Measurements from ENCODE around the gene STARD3.

DNA sequence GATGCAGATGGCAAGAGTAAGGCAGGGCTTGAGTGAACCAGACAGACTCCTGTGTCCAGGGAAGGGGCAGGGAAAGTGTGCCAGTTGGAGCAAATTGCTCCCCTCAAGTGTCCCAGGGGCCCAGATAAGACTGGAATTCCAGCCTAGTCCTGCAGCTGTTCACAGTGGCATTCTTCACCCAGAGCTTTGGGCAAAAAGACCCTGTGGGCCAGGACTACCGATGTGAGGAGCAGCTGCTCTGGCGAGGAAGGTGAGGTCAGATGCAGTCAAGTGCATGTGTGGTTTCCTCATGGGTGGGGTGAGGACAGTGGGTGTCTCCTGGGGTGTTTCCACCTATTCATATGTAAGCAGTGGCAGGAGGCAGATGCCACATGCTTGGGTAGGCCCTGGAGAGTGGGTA, 43.6 kb upstream of the STARD3 start:
- TF ChIP-seq, protein P1, sequence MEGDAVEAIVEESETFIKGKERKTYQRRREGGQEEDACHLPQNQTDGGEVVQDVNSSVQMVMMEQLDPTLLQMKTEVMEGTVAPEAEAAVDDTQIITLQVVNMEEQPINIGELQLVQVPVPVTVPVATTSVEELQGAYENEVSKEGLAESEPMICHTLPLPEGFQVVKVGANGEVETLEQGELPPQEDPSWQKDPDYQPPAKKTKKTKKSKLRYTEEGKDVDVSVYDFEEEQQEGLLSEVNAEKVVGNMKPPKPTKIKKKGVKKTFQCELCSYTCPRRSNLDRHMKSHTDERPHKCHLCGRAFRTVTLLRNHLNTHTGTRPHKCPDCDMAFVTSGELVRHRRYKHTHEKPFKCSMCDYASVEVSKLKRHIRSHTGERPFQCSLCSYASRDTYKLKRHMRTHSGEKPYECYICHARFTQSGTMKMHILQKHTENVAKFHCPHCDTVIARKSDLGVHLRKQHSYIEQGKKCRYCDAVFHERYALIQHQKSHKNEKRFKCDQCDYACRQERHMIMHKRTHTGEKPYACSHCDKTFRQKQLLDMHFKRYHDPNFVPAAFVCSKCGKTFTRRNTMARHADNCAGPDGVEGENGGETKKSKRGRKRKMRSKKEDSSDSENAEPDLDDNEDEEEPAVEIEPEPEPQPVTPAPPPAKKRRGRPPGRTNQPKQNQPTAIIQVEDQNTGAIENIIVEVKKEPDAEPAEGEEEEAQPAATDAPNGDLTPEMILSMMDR (IDR thresholded peaks at IDR 0.05), result no peak
- no peak for TF ChIP-seq POLR2A (IDR thresholded peaks at IDR 0.05)
